ENCODE data around the gene PROSER3. TPM values are rescaled to one million over a fixed set of nuclear protein-coding genes. Genes with fewer than 3 reads are reported as not detected.

The PROSER3 gene
- total and polyA plus RNA-seq, 2 donors (not counting 3 experiments of a cell fraction or from before 2014, with no cell fraction given), result 18.3 to 28.3 TPM

GRCh38 chr19:35736913-35737886, 20.8 kb upstream of the PROSER3 start:
- dilution Hi-C loops (cut with MboI; ENCODE audit: extremely low pct_ligation_motif_present, low sequenced_read_pairs) (no loop called here), intact Hi-C loops (cut with micrococcal nuclease) (no loop called here)
- no TSS peak for BruUV-seq (replicated peaks)
- Histone ChIP-seq H2AFZ (ENCODE audit: low read depth, low read length) (no peak overlapping the region), H3K4me1 (ENCODE audit: control insufficient read depth, extremely low read depth, insufficient read depth, low read length) (peaks cover 11% of the 10 kb centered on the region), H3K36me3 (ENCODE audit: control insufficient read depth in 2 of 2, extremely low read depth in 1 of 2, insufficient read depth in 2 of 2, low read length in 2 of 2) (peaks cover 9 to 41% of the 10 kb centered on the region in 2 experiments), H4K20me1 (replicated peaks; ENCODE audit: control insufficient read depth, extremely low read depth, insufficient read depth, low read length) (no peaks in the 10 kb centered on the region), H3K9ac (replicated peaks; ENCODE audit: extremely low read depth, insufficient read depth, low read length) (no peak overlapping the region), H3K9me1 (replicated peaks; ENCODE audit: control insufficient read depth, extremely low read depth, insufficient read depth, low read length) (no peaks in the 10 kb centered on the region), H3K4me3 (replicated peaks in 1 of 3; ENCODE audit: insufficient read depth in 1 of 3, low read depth in 1 of 3, low read length in 3 of 3) (no peak overlapping the region), H3K9me3 (replicated peaks; ENCODE audit: control insufficient read depth, insufficient read depth, low read length) (no peaks in the 10 kb centered on the region), H3K79me2 (ENCODE audit: control insufficient read depth, insufficient read depth, low read length) (no peaks in the 10 kb centered on the region), H3K4me2 (ENCODE audit: insufficient read depth, low read length) (no peak overlapping the region), H3K27ac (ENCODE audit: insufficient read depth, low read depth, low read length) (no peak overlapping the region), H3K27me3 (ENCODE audit: control insufficient read depth in 2 of 2, insufficient read depth in 2 of 2, low read length in 2 of 2) (no peaks in the 10 kb centered on the region)
- CTCF ChIA-PET, result interaction anchor here (1.0 to 1.8 kb wide), 2 partner anchors 11 to 42 kb away, joined by 3 to 4 read pairs; partner anchors contain the start of gene LIN37
- DNase-seq (ENCODE audit: low read depth, low spot score) (no peak), FAIRE-seq (no peak)
- POLR2A ChIA-PET, result no interaction called here
- no peak for TF ChIP-seq FOS (IDR thresholded peaks at IDR 0.05; ENCODE audit: borderline replicate concordance, insufficient read depth, low read length)

- no peak overlapping the region for H2AFZ ChIP-seq (ENCODE audit: low read depth, low read length)
- ChIA-PET CTCF (interaction anchor here (1.0 kb wide), 1 partner anchor 10 kb away, joined by 3 read pairs; the partner anchor contains the start of gene LIN37), POLR2A (no interaction called here)
- H3K4me1 ChIP-seq (ENCODE audit: control insufficient read depth, extremely low read depth, insufficient read depth, low read length), result peaks cover 11% of the 10 kb centered on the region
- H3K36me3 ChIP-seq (ENCODE audit: control insufficient read depth in 2 of 2, extremely low read depth in 1 of 2, insufficient read depth in 2 of 2, low read length in 2 of 2), result peaks cover 7 to 39% of the 10 kb centered on the region in 2 experiments
- no peaks in the 10 kb centered on the region for H3K27me3 ChIP-seq (ENCODE audit: control insufficient read depth in 2 of 2, insufficient read depth in 2 of 2, low read length in 2 of 2)
- no peak overlapping the region for H3K27ac ChIP-seq (ENCODE audit: insufficient read depth, low read depth, low read length)
- H3K4me2 ChIP-seq (ENCODE audit: insufficient read depth, low read length), result no peak overlapping the region
- BruUV-seq (replicated peaks), result TSS peak; percentile 68
- H4K20me1 ChIP-seq (replicated peaks; ENCODE audit: control insufficient read depth, extremely low read depth, insufficient read depth, low read length), result no peaks in the 10 kb centered on the region
- H3K9me3 ChIP-seq (replicated peaks; ENCODE audit: control insufficient read depth, insufficient read depth, low read length), result no peaks in the 10 kb centered on the region
- TF ChIP-seq POLR2AphosphoS5 (IDR thresholded peaks at IDR 0.05; ENCODE audit: insufficient read depth, low read depth, low read length) (no peak), GATA2 (IDR thresholded peaks at IDR 0.05; ENCODE audit: insufficient read depth, insufficient read length, low read depth, low read length) (no peak), EZH2 (IDR thresholded peaks at IDR 0.05; ENCODE audit: borderline replicate concordance, low read depth, low read length, severe bottlenecking) (no peak), FOS (IDR thresholded peaks at IDR 0.05; ENCODE audit: borderline replicate concordance, insufficient read depth, low read length) (no peak), JUN (IDR thresholded peaks at IDR 0.05; ENCODE audit: borderline replicate concordance, insufficient read depth, insufficient read length, low read depth) (no peak), MYC (IDR thresholded peaks at IDR 0.05; ENCODE audit: low read depth, low read length) (no peak), POLR2A (IDR thresholded peaks at IDR 0.05; ENCODE audit: low read depth, low read length) (no peak)
- TF ChIP-seq, protein P1, sequence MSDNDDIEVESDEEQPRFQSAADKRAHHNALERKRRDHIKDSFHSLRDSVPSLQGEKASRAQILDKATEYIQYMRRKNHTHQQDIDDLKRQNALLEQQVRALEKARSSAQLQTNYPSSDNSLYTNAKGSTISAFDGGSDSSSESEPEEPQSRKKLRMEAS (IDR thresholded peaks at IDR 0.05; ENCODE audit: insufficient read depth, insufficient read length), result no peak
- TF ChIP-seq, protein P2, sequence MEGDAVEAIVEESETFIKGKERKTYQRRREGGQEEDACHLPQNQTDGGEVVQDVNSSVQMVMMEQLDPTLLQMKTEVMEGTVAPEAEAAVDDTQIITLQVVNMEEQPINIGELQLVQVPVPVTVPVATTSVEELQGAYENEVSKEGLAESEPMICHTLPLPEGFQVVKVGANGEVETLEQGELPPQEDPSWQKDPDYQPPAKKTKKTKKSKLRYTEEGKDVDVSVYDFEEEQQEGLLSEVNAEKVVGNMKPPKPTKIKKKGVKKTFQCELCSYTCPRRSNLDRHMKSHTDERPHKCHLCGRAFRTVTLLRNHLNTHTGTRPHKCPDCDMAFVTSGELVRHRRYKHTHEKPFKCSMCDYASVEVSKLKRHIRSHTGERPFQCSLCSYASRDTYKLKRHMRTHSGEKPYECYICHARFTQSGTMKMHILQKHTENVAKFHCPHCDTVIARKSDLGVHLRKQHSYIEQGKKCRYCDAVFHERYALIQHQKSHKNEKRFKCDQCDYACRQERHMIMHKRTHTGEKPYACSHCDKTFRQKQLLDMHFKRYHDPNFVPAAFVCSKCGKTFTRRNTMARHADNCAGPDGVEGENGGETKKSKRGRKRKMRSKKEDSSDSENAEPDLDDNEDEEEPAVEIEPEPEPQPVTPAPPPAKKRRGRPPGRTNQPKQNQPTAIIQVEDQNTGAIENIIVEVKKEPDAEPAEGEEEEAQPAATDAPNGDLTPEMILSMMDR (IDR thresholded peaks at IDR 0.05; ENCODE audit: extremely low read depth in 1 of 2, insufficient read depth in 1 of 2, low read depth in 1 of 2, low read length in 2 of 2), result no peak
- no peak overlapping the region for H3K4me3 ChIP-seq (replicated peaks in 1 of 3; ENCODE audit: insufficient read depth in 1 of 3, low read depth in 1 of 3, low read length in 3 of 3)
- intact Hi-C loops (cut with micrococcal nuclease) (no loop called here), dilution Hi-C loops (cut with MboI; ENCODE audit: extremely low pct_ligation_motif_present, low sequenced_read_pairs) (no loop called here)
- DNase-seq (ENCODE audit: low read depth, low spot score) (no peak), FAIRE-seq (no peak)
- H3K79me2 ChIP-seq (ENCODE audit: control insufficient read depth, insufficient read depth, low read length), result no peaks in the 10 kb centered on the region
- no peaks in the 10 kb centered on the region for H3K9me1 ChIP-seq (replicated peaks; ENCODE audit: control insufficient read depth, extremely low read depth, insufficient read depth, low read length)
- H3K9ac ChIP-seq (replicated peaks; ENCODE audit: extremely low read depth, insufficient read depth, low read length), result no peak overlapping the region
Observed at GRCh38 chr19:35738021-35738886, 19.7 kb upstream of the PROSER3 start.
